GM12892 (cell line): ENCODE data around the gene ACSL6.

Source experiments
- POLR2A ChIP-seq: IDR thresholded peaks from 2 replicates; pipeline ENCODE4 v1.6.1; 2011; ENCODE audit warnings: low read depth, low read length, control low read depth
- POLR2AphosphoS5 ChIP-seq: IDR thresholded peaks from 2 replicates; pipeline ENCODE4 v1.6.1; 2011; ENCODE audit warnings: low read depth, low read length, control low read depth
- TAF1 ChIP-seq: IDR thresholded peaks from 2 replicates; pipeline ENCODE4 v1.6.1; 2011; ENCODE audit warnings: low read depth, mild to moderate bottlenecking, control low read depth, low read length, borderline replicate concordance

DNA sequence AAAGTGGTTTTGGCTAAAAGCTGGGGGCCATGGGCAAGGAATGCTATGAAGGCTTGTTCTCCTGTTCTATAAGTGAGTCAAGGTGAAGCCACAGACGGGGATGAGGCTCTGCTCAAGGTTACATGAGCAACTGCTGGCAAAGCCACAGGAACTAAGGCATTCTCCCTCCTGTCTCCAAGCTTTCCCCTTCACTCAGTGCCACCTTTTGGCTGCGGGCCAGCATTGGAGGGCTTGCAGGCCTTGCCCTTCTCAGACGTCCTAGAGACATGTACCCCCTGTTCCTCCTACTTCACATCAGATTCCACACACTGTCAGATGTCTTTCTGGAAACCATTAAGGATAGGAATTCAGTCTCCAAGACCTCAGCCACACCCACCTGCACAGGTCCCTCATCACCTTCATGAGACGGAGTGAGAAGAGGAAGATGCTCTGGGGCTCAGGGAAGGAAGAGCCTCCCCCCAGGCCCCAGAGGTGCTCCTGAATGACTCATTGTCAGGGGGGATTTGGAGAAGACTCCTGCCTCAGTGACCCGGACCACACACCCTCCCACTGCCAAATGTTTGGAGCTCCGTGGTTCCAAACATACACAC is 45.5 kb downstream of the ACSL6 start:
- TF ChIP-seq POLR2A (no peak), POLR2AphosphoS5 (no peak), TAF1 (no peak)
